ENCODE results near the gene FAF2.

The FAF2 gene

DNA sequence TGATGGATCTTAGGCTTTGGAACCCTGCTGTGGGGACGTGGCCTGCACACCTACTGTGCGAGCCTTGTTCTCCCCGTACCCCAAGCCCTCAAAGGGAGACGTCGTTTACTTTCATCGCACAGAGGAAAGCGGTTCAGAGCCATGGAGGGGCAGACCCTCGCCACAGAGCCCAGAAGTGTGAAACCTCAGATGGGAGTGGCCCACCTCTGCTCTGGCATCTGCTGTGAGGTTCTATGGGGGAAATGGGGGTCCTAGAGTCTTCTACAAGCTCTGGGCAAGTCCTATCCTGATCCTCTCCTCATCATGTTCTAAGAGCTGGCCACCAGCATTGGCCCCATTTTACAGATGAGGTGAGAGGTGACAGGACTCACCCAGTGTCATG is 92.8 kb downstream of the FAF2 start:
- peak overlapping the region; percentile 49 for H3K27ac ChIP-seq (ENCODE audit: low read depth, low read length)
- peak overlapping the region; percentile 34 for H2BK5ac ChIP-seq (ENCODE audit: low read length)
- no peak overlapping the region for H3K23ac ChIP-seq (ENCODE audit: low read length)
- peak overlapping the region; percentile 59 for H3K4ac ChIP-seq (ENCODE audit: low read depth, low read length)
- H3K56ac ChIP-seq (ENCODE audit: low read length) = peak overlapping the region; percentile 85
- peaks cover 11% of the 10 kb centered on the region for H3K4me1 ChIP-seq (ENCODE audit: control insufficient read depth, low read depth, low read length)
- no peak overlapping the region for H2BK120ac ChIP-seq (ENCODE audit: low read depth, low read length)
- no peak overlapping the region for H3K4me2 ChIP-seq (ENCODE audit: low read length)
- peak overlapping the region; percentile 9 for H3K18ac ChIP-seq (ENCODE audit: low read length)
- H3K79me1 ChIP-seq (ENCODE audit: low read length) = no peaks in the 10 kb centered on the region
- H3K9ac ChIP-seq (ENCODE audit: low read length) = peak overlapping the region; percentile 70
- no peak overlapping the region for H4K8ac ChIP-seq (ENCODE audit: low read depth, low read length)
- no peak overlapping the region for H2BK15ac ChIP-seq (replicated peaks; ENCODE audit: low read depth)
- peak overlapping the region; percentile 34 for H2AK5ac ChIP-seq (ENCODE audit: low read length)
- no peak overlapping the region for H3K4me3 ChIP-seq (ENCODE audit: low read length)
- H4K5ac ChIP-seq (ENCODE audit: low read length) = no peak overlapping the region
- H3K27me3 ChIP-seq (ENCODE audit: insufficient read depth, low read length, poor library complexity) = no peaks in the 10 kb centered on the region
- DNase-seq = no peak
- H3K36me3 ChIP-seq (ENCODE audit: control insufficient read depth, insufficient read depth, low read length) = no peaks in the 10 kb centered on the region
- no CpG with 5 or more reads among the region's 8 CpGs for WGBS (ENCODE audit: extremely low coverage, insufficient coverage, low lambda C conversion rate)
- H3K79me2 ChIP-seq (ENCODE audit: control insufficient read depth, insufficient read depth, low read length) = peaks cover 5% of the 10 kb centered on the region

DNA sequence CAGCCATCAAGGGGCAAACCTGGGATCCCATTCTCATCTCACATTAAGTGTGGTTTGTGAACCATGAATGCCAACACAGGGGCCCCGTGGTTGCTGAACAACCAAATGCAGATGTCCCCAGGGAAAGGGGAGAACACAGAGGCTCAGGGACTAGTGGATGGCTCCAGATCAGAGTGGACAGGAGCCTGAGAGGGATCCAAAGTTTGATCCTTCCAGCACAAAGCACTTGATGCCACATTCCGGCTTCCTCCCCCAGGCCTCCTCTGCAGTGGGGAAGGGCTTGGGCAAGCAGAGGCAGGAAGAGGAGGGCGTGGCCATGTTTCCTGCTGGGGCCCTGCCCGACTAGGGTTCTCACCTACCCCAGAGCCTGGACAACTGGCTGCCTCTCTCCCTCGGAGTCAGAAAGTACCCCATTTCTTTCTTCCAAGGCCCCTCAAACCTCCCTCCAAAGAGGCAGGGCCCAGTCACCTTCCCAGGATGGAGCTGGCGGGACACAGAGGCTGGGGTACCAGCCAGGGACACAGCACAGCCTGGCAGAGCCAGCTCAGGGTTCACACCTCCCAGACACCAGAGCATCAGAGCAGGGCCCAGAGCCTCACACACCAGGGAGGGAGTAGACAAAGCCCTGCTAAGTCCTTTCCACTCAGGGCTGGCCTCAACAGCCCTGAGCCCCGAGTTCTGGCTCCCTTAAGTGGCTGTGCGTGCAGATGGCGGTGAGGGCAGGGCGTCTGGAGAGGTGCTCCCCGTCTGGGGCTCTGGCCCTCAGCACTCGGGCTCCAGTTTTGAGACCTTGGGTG is 93.4 kb downstream of the FAF2 start:
- Histone ChIP-seq H3K79me1 (ENCODE audit: low read length) (no peaks in the 10 kb centered on the region), H3K4ac (ENCODE audit: low read depth, low read length) (peak overlapping the region; percentile 59), H2BK120ac (ENCODE audit: low read depth, low read length) (no peak overlapping the region), H2AK5ac (ENCODE audit: low read length) (peak overlapping the region; percentile 17), H3K9ac (ENCODE audit: low read length) (peak overlapping the region; percentile 82), H3K4me3 (ENCODE audit: low read length) (no peak overlapping the region), H3K4me1 (ENCODE audit: control insufficient read depth, low read depth, low read length) (peaks cover 11% of the 10 kb centered on the region), H3K4me2 (ENCODE audit: low read length) (peak overlapping the region; percentile 42), H3K27ac (ENCODE audit: low read depth, low read length) (peak overlapping the region; percentile 72), H4K8ac (ENCODE audit: low read depth, low read length) (no peak overlapping the region), H3K56ac (ENCODE audit: low read length) (peak overlapping the region; percentile 88), H2BK5ac (ENCODE audit: low read length) (peak overlapping the region; percentile 82), H3K36me3 (ENCODE audit: control insufficient read depth, insufficient read depth, low read length) (no peaks in the 10 kb centered on the region), H3K23ac (ENCODE audit: low read length) (peak overlapping the region; percentile 54), H3K27me3 (ENCODE audit: insufficient read depth, low read length, poor library complexity) (no peaks in the 10 kb centered on the region), H3K79me2 (ENCODE audit: control insufficient read depth, insufficient read depth, low read length) (no peaks in the 10 kb centered on the region), H2BK15ac (replicated peaks; ENCODE audit: low read depth) (no peak overlapping the region), H3K18ac (ENCODE audit: low read length) (peak overlapping the region; percentile 11), H4K5ac (ENCODE audit: low read length) (no peak overlapping the region)
- no CpG with 5 or more reads among the region's 12 CpGs for WGBS (ENCODE audit: extremely low coverage, insufficient coverage, low lambda C conversion rate)
- peak; percentile 90 for DNase-seq

DNA sequence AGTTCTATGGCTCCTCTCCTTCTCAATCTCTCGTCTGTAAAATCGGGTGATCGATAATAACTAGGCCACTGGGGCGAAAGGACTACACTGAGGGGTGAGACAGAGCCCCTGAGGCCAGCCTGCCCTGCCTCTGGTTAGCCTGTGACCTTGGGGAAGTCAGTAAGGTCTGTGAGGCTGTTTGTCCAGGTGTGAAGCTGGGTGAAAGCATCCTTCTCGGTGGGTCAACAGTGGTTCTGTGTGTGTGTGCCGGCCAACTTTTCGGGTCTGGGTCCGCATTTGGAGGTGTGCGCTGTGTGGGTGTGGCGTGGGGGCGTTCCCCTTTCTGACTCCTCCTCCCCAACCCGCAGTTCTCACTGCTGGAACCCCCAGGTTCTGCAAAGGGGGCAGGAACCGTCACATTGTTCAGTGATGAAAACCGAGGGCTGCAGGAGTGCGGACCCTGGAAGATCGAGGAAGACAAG is 94.0 kb downstream of the FAF2 start:
- Histone ChIP-seq H4K5ac (ENCODE audit: low read length) (no peak overlapping the region), H2BK5ac (ENCODE audit: low read length) (no peak overlapping the region), H3K79me1 (ENCODE audit: low read length) (no peaks in the 10 kb centered on the region), H3K4me2 (ENCODE audit: low read length) (peak overlapping the region; percentile 75), H2BK120ac (ENCODE audit: low read depth, low read length) (no peak overlapping the region), H4K8ac (ENCODE audit: low read depth, low read length) (no peak overlapping the region), H3K27ac (ENCODE audit: low read depth, low read length) (peak overlapping the region; percentile 72), H2AK5ac (ENCODE audit: low read length) (peak overlapping the region; percentile 17), H3K36me3 (ENCODE audit: control insufficient read depth, insufficient read depth, low read length) (no peaks in the 10 kb centered on the region), H3K27me3 (ENCODE audit: insufficient read depth, low read length, poor library complexity) (no peaks in the 10 kb centered on the region), H3K79me2 (ENCODE audit: control insufficient read depth, insufficient read depth, low read length) (no peaks in the 10 kb centered on the region), H2BK15ac (replicated peaks; ENCODE audit: low read depth) (no peak overlapping the region), H3K56ac (ENCODE audit: low read length) (peak overlapping the region; percentile 88), H3K4me3 (ENCODE audit: low read length) (peak overlapping the region; percentile 51), H3K23ac (ENCODE audit: low read length) (peak overlapping the region; percentile 54), H3K4ac (ENCODE audit: low read depth, low read length) (no peak overlapping the region), H3K18ac (ENCODE audit: low read length) (peak overlapping the region; percentile 11), H3K9ac (ENCODE audit: low read length) (peak overlapping the region; percentile 82), H3K4me1 (ENCODE audit: control insufficient read depth, low read depth, low read length) (peaks cover 11% of the 10 kb centered on the region)
- DNase-seq = no peak
- no CpG with 5 or more reads among the region's 16 CpGs for WGBS (ENCODE audit: extremely low coverage, insufficient coverage, low lambda C conversion rate)

DNA sequence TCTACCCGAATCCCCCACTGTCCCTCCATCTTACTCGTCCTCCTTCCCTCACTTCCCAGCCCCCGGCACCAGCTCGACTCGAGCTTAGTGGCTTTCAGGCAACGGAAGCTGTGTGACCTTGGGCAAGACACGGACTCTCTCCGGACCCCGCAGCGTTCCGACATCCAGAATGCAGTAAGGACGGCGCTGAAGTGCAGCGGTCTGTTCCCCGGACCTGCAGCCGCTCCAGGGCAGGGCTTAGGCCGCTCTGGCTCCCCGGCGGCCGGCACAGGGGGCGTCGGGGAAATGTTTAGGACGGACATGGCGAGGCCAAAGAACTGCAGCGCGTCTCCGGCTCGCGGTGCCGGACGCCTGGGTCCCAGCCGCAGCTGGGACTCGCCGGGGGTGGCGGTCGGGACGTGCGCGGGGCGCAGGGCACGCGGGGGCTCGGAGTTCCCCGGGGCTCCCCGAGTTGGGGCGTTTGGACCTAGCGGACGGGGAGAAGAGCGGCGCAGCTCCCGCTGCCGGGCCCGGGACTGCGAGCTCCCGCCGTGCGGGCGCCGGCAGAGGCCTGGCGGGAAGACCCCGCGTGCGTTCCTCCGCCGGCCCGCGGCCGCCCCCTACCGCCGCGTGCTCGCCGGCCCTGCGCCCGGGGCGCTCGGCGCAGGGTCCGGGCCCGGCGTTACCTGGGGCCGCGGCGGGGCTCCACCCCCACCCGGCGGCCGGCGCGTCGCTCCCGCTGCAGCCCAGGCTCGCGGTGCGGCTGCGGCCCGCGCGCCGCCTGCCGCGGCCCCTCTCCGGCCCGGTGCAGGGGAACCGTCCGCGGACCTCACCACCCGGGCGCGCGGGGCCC is 94.6 kb downstream of the FAF2 start:
- Histone ChIP-seq H4K5ac (ENCODE audit: low read length) (no peak overlapping the region), H3K36me3 (ENCODE audit: control insufficient read depth, insufficient read depth, low read length) (no peaks in the 10 kb centered on the region), H3K18ac (ENCODE audit: low read length) (peak overlapping the region; percentile 82), H2AK5ac (ENCODE audit: low read length) (no peak overlapping the region), H3K9ac (ENCODE audit: low read length) (peak overlapping the region; percentile 82), H2BK5ac (ENCODE audit: low read length) (peak overlapping the region; percentile 31), H3K79me2 (ENCODE audit: control insufficient read depth, insufficient read depth, low read length) (no peaks in the 10 kb centered on the region), H2BK15ac (replicated peaks; ENCODE audit: low read depth) (no peak overlapping the region), H3K23ac (ENCODE audit: low read length) (no peak overlapping the region), H4K8ac (ENCODE audit: low read depth, low read length) (no peak overlapping the region), H3K27me3 (ENCODE audit: insufficient read depth, low read length, poor library complexity) (no peaks in the 10 kb centered on the region), H3K4ac (ENCODE audit: low read depth, low read length) (peak overlapping the region; percentile 64), H2BK120ac (ENCODE audit: low read depth, low read length) (no peak overlapping the region), H3K27ac (ENCODE audit: low read depth, low read length) (peak overlapping the region; percentile 79), H3K79me1 (ENCODE audit: low read length) (no peaks in the 10 kb centered on the region), H3K4me1 (ENCODE audit: control insufficient read depth, low read depth, low read length) (peaks cover 11% of the 10 kb centered on the region), H3K4me2 (ENCODE audit: low read length) (peak overlapping the region; percentile 75), H3K56ac (ENCODE audit: low read length) (peak overlapping the region; percentile 88), H3K4me3 (ENCODE audit: low read length) (peak overlapping the region; percentile 51)
- no CpG with 5 or more reads among the region's 110 CpGs for WGBS (ENCODE audit: extremely low coverage, insufficient coverage, low lambda C conversion rate)
- peak; percentile 71 for DNase-seq

DNA sequence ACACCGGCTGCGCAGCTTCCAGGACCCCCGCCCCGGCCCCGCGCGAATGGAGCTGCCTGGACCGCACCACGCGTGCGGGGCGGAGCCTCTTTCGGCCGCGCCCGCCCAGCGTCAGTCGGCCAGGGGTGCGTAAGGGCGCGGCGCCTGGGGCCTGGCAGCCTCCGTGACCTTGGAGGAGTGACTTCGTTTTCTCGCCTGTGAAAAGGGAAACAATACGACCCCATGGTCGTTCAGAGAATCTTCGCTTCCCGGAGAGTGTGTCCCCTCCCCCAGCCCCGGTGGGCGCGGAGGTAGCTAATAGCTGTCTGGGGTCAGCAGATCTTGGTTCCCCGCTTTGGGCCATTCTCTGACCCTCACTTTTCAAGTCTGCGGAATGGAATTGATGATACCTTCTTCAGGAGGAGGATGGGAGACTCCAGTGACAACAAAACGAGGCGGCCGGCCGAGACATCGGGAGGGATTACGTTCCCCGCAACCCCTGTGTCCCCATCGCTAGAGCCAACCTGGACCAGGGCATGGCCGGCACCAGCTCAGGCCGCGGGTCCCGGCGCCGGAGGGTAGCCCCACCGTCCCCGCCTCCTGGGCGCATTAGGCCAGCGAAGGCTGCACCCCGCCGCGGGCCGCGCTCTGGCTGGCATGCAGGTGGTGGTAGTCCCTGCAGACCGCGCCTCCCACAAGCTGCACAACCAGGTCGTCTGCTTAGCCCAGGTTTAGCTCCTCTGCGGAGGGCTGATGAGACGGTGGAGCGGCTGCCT is 95.4 kb downstream of the FAF2 start:
- H2BK120ac ChIP-seq (ENCODE audit: low read depth, low read length) = no peak overlapping the region
- no peak overlapping the region for H3K23ac ChIP-seq (ENCODE audit: low read length)
- H3K4me3 ChIP-seq (ENCODE audit: low read length) = peak overlapping the region; percentile 51
- H3K79me1 ChIP-seq (ENCODE audit: low read length) = no peaks in the 10 kb centered on the region
- H2AK5ac ChIP-seq (ENCODE audit: low read length) = no peak overlapping the region
- H3K27ac ChIP-seq (ENCODE audit: low read depth, low read length) = peak overlapping the region; percentile 20
- WGBS (ENCODE audit: extremely low coverage, insufficient coverage, low lambda C conversion rate) = no CpG with 5 or more reads among the region's 63 CpGs
- H3K79me2 ChIP-seq (ENCODE audit: control insufficient read depth, insufficient read depth, low read length) = no peaks in the 10 kb centered on the region
- peak overlapping the region; percentile 69 for H3K18ac ChIP-seq (ENCODE audit: low read length)
- H2BK5ac ChIP-seq (ENCODE audit: low read length) = no peak overlapping the region
- H3K4me1 ChIP-seq (ENCODE audit: control insufficient read depth, low read depth, low read length) = peaks cover 11% of the 10 kb centered on the region
- peak overlapping the region; percentile 82 for H3K4me2 ChIP-seq (ENCODE audit: low read length)
- H3K27me3 ChIP-seq (ENCODE audit: insufficient read depth, low read length, poor library complexity) = no peaks in the 10 kb centered on the region
- H4K8ac ChIP-seq (ENCODE audit: low read depth, low read length) = no peak overlapping the region
- peak overlapping the region; percentile 88 for H3K56ac ChIP-seq (ENCODE audit: low read length)
- peak overlapping the region; percentile 82 for H3K9ac ChIP-seq (ENCODE audit: low read length)
- no peak overlapping the region for H2BK15ac ChIP-seq (replicated peaks; ENCODE audit: low read depth)
- peak overlapping the region; percentile 64 for H3K4ac ChIP-seq (ENCODE audit: low read depth, low read length)
- H3K36me3 ChIP-seq (ENCODE audit: control insufficient read depth, insufficient read depth, low read length) = no peaks in the 10 kb centered on the region
- no peak overlapping the region for H4K5ac ChIP-seq (ENCODE audit: low read length)
- DNase-seq = peak; percentile 74
